Measurements from ENCODE around the gene RAD23A. TPM values are rescaled to one million over a fixed set of nuclear protein-coding genes. Genes with fewer than 3 reads are reported as not detected.
"Not testable (repeated sequence)": the region's sequence is repeated elsewhere in the genome, so short reads cannot be mapped to it uniquely, and the experiment has no call there.

Gene RAD23A
- total and polyA plus RNA-seq, 2 experiments from 2014 or later = 107 to 177 TPM

- Histone ChIP-seq H3F3A (ENCODE audit: insufficient read depth) (no peaks in the 10 kb centered on the region), H3K27me3 (replicated peaks; ENCODE audit: insufficient read depth) (no peaks in the 10 kb centered on the region), H3K9ac (no peak overlapping the region), H3K27ac (no peak overlapping the region), H3K9me2 (ENCODE audit: insufficient read depth) (no peaks in the 10 kb centered on the region), H3K9me3 (ENCODE audit: low read depth) (no peaks in the 10 kb centered on the region), H3K4me2 (ENCODE audit: unreplicated experiment) (peak overlapping the region; percentile 15), H3K79me2 (ENCODE audit: insufficient read depth) (no peaks in the 10 kb centered on the region), H3K36me3 (ENCODE audit: low read depth) (no peaks in the 10 kb centered on the region), H3K4me3 (no peak overlapping the region), H3K4me1 (ENCODE audit: insufficient read depth) (peaks cover 15% of the 10 kb centered on the region; the same call in 1 of the 2 replicates), H4K20me1 (ENCODE audit: insufficient read depth) (no peaks in the 10 kb centered on the region), H2AFZ (peak overlapping the region; percentile 66)
- TF ChIP-seq EZH2phosphoT487 (IDR thresholded peaks at IDR 0.05; ENCODE audit: insufficient read depth, low read depth) = no peak
- TF ChIP-seq EZH2 (IDR thresholded peaks at IDR 0.05; ENCODE audit: insufficient read depth, poor library complexity, severe bottlenecking) = no peak
- no peak for DNase-seq
- in situ Hi-C loops (cut with MboI) = no loop called here
- WGBS, 2 experiments (ENCODE audit: low coverage in 1 of 2, low lambda C conversion rate in 2 of 2, missing lambda C conversion rate in 2 of 2) = 50 to 56% methylated on average over 4 of the region's 4 CpGs
These were observed 33.1 kb upstream of the RAD23A start for GRCh38 chr19:12912571-12912970.

GRCh38 chr19:12913011-12913561, 32.6 kb upstream of the RAD23A start:
- Histone ChIP-seq H3K4me1 (ENCODE audit: insufficient read depth) (peaks cover 15% of the 10 kb centered on the region; the same call in 1 of the 2 replicates), H3K27ac (no peak overlapping the region), H3K4me3 (no peak overlapping the region), H3F3A (ENCODE audit: insufficient read depth) (no peaks in the 10 kb centered on the region), H3K9ac (no peak overlapping the region), H3K9me3 (ENCODE audit: low read depth) (no peaks in the 10 kb centered on the region), H3K4me2 (ENCODE audit: unreplicated experiment) (peak overlapping the region; percentile 15), H3K36me3 (ENCODE audit: low read depth) (no peaks in the 10 kb centered on the region), H3K27me3 (replicated peaks; ENCODE audit: insufficient read depth) (no peaks in the 10 kb centered on the region), H3K9me2 (ENCODE audit: insufficient read depth) (no peaks in the 10 kb centered on the region), H3K79me2 (ENCODE audit: insufficient read depth) (no peaks in the 10 kb centered on the region), H2AFZ (peak overlapping the region; percentile 66), H4K20me1 (ENCODE audit: insufficient read depth) (no peaks in the 10 kb centered on the region)
- no peak for TF ChIP-seq EZH2phosphoT487 (IDR thresholded peaks at IDR 0.05; ENCODE audit: insufficient read depth, low read depth)
- TF ChIP-seq EZH2 (IDR thresholded peaks at IDR 0.05; ENCODE audit: insufficient read depth, poor library complexity, severe bottlenecking) = no peak
- peak; percentile 76 for DNase-seq
- in situ Hi-C loops (cut with MboI) = no loop called here
- WGBS, 2 experiments (ENCODE audit: low coverage in 1 of 2, low lambda C conversion rate in 2 of 2, missing lambda C conversion rate in 2 of 2) = 13 to 14% methylated on average over 22 of the region's 22 CpGs

- no peak overlapping the region for H3K4me2 ChIP-seq (ENCODE audit: unreplicated experiment)
- peak overlapping the region; percentile 66 for H2AFZ ChIP-seq
- 32 to 39% methylated on average over 12 of the region's 12 CpGs for WGBS, 2 experiments (ENCODE audit: low coverage in 1 of 2, low lambda C conversion rate in 2 of 2, missing lambda C conversion rate in 2 of 2)
- H3F3A ChIP-seq (ENCODE audit: insufficient read depth) = no peaks in the 10 kb centered on the region
- H3K4me1 ChIP-seq (ENCODE audit: insufficient read depth) = peaks cover 15% of the 10 kb centered on the region; the same call in 1 of the 2 replicates
- no peaks in the 10 kb centered on the region for H3K79me2 ChIP-seq (ENCODE audit: insufficient read depth)
- no peak overlapping the region for H3K4me3 ChIP-seq
- TF ChIP-seq EZH2phosphoT487 (IDR thresholded peaks at IDR 0.05; ENCODE audit: insufficient read depth, low read depth) (no peak), EZH2 (IDR thresholded peaks at IDR 0.05; ENCODE audit: insufficient read depth, poor library complexity, severe bottlenecking) (no peak)
- H3K27ac ChIP-seq = no peak overlapping the region
- in situ Hi-C loops (cut with MboI) = no loop called here
- H4K20me1 ChIP-seq (ENCODE audit: insufficient read depth) = no peaks in the 10 kb centered on the region
- no peak overlapping the region for H3K9ac ChIP-seq
- H3K9me3 ChIP-seq (ENCODE audit: low read depth) = no peaks in the 10 kb centered on the region
- no peaks in the 10 kb centered on the region for H3K36me3 ChIP-seq (ENCODE audit: low read depth)
- peak; percentile 69 for DNase-seq
- H3K27me3 ChIP-seq (replicated peaks; ENCODE audit: insufficient read depth) = no peaks in the 10 kb centered on the region
- H3K9me2 ChIP-seq (ENCODE audit: insufficient read depth) = no peaks in the 10 kb centered on the region
These were observed 31.6 kb upstream of the RAD23A start for GRCh38 chr19:12913851-12914690.

GRCh38 chr19:12915860-12916259, 29.8 kb upstream of the RAD23A start:
- DNase-seq; H3K9me2 ChIP-seq (ENCODE audit: insufficient read depth); H4K20me1 ChIP-seq (ENCODE audit: insufficient read depth); H3K79me2 ChIP-seq (ENCODE audit: insufficient read depth); H3K36me3 ChIP-seq (ENCODE audit: low read depth); H3K9me3 ChIP-seq (ENCODE audit: low read depth); H3K9ac ChIP-seq; H2AFZ ChIP-seq; H3K27ac ChIP-seq; H3K27me3 ChIP-seq (replicated peaks; ENCODE audit: insufficient read depth); in situ Hi-C loops (cut with MboI); H3K4me3 ChIP-seq; H3K4me2 ChIP-seq (ENCODE audit: unreplicated experiment): not testable (repeated sequence)
- WGBS, 2 experiments (ENCODE audit: low coverage in 1 of 2, low lambda C conversion rate in 2 of 2, missing lambda C conversion rate in 2 of 2) = 76 to 87% methylated on average over 4 of the region's 4 CpGs
- Histone ChIP-seq H3F3A (ENCODE audit: insufficient read depth) (peaks cover 13% of the 10 kb centered on the region; the same call in 1 of the 2 replicates), H3K4me1 (ENCODE audit: insufficient read depth) (peaks cover 15% of the 10 kb centered on the region; the same call in 1 of the 2 replicates)

Data from GM23248 (cell line).